ENCODE data around the gene ATP10A. TPM values are rescaled to one million over a fixed set of nuclear protein-coding genes. Genes with fewer than 3 reads are reported as not detected.

ATP10A gene
- total and polyA plus RNA-seq, 2 of the 8 experiments (the other 6 are each of a cell fraction or from before 2014, with no cell fraction given), result 2.0 to 2.8 TPM

DNA sequence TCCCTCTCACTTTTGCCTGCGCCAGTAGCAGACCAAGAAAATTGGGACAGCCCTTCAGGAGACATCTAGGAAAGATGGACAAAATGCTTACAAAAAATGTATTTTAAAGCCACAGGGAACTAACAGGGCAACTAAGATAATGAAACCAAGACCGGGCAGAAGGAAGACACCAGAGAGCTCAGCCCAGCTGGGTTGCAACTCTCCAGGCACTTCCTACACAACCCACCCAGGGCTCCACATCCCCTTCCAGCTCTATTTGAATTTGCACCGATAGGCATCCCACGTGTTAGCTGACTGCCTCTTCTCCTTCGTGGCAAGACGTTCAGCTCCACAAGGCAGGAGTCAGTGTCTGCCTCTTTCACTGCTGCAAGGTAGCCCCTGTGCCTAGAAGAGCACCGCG is 6.6 kb upstream of the ATP10A start:
- Histone ChIP-seq H3K4me2 (ENCODE audit: insufficient read depth in 1 of 2, low read depth in 2 of 2, low read length in 2 of 2) (no peak overlapping the region), H3K4me3 (ENCODE audit: extremely low read depth in 1 of 4, insufficient read depth in 2 of 4, low read depth in 3 of 4, low read length in 4 of 4) (no peak overlapping the region), H4K5ac (ENCODE audit: insufficient read length, low read depth, low read length) (no peak overlapping the region), H4K8ac (ENCODE audit: extremely low read depth, insufficient read depth, low read length) (no peak overlapping the region), H2BK12ac (ENCODE audit: low read depth, low read length) (no peak overlapping the region), H3K56ac (replicated peaks; ENCODE audit: insufficient read length, low read depth, low read length) (no peak overlapping the region), H2BK15ac (ENCODE audit: low read length) (no peak overlapping the region), H3K4ac (replicated peaks; ENCODE audit: insufficient read length, low read depth, low read length) (no peak overlapping the region), H2BK120ac (replicated peaks; ENCODE audit: low read depth, low read length) (no peak overlapping the region), H3K27me3 (replicated peaks in 1 of 4; ENCODE audit: control insufficient read depth in 3 of 4, extremely low read depth in 1 of 4, insufficient read depth in 3 of 4, low read length in 3 of 4) (peaks cover 0 to 10% (median 5%) of the 10 kb centered on the region in 4 experiments; a peak in 4 of 7 replicates), H2BK20ac (ENCODE audit: low read length) (no peak overlapping the region), H3K9me3 (ENCODE audit: insufficient read depth in 2 of 2, low read depth in 1 of 2, low read length in 1 of 2) (no peaks in the 10 kb centered on the region), H4K91ac (replicated peaks; ENCODE audit: insufficient read length, low read length) (no peak overlapping the region), H3K23ac (ENCODE audit: insufficient read length) (no peak overlapping the region), H3K79me1 (ENCODE audit: low read depth, low read length) (no peaks in the 10 kb centered on the region), H3K27ac (ENCODE audit: low read depth, low read length) (no peak overlapping the region), H2BK5ac (ENCODE audit: low read depth, low read length) (no peak overlapping the region), H3K9ac (replicated peaks in 1 of 4; ENCODE audit: extremely low read depth in 1 of 4, low read depth in 3 of 4, low read length in 3 of 4) (no peak overlapping the region), H2AFZ (ENCODE audit: low read length) (no peak overlapping the region), H3K4me1 (replicated peaks in 1 of 4; ENCODE audit: control insufficient read depth in 3 of 4, insufficient read depth in 4 of 4, low read length in 3 of 4) (no peaks in the 10 kb centered on the region), H3K14ac (ENCODE audit: insufficient read length) (no peak overlapping the region), H3K79me2 (ENCODE audit: control insufficient read depth in 1 of 2, insufficient read depth in 2 of 2, low read length in 2 of 2) (no peaks in the 10 kb centered on the region), H4K20me1 (replicated peaks in 1 of 2; ENCODE audit: control insufficient read depth in 1 of 2, insufficient read depth in 2 of 2, low read length in 2 of 2) (no peaks in the 10 kb centered on the region), H3K18ac (ENCODE audit: extremely low read depth, low read length) (no peak overlapping the region), H3K36me3 (ENCODE audit: control insufficient read depth in 2 of 4, insufficient read depth in 4 of 4, low read length in 3 of 4) (no peaks in the 10 kb centered on the region), H3K23me2 (ENCODE audit: low read depth, low read length) (peaks cover 2% of the 10 kb centered on the region; the same call in 1 of the 2 replicates), H2AK5ac (ENCODE audit: low read depth, low read length) (no peak overlapping the region)
- FAIRE-seq, result no peak
- DNase-seq (ENCODE audit: low read depth in 1 of 2, low spot score in 2 of 2), result no peak
- WGBS, 2 experiments (ENCODE audit: extremely low coverage in 1 of 2, insufficient coverage in 1 of 2, insufficient read length in 1 of 2, insufficient replicate concordance in 2 of 2, low coverage in 1 of 2, low lambda C conversion rate in 2 of 2, missing lambda C conversion rate in 1 of 2), result 77% methylated on average over 8 of the region's 8 CpGs; no CpG with 5 or more reads in 1 of the 2 experiments
- ChIA-PET POLR2A (ENCODE audit: partially characterized antibody) (interaction anchor here (0.8 kb wide), 1 partner anchor 129 kb away, joined by 3 read pairs; no protein-coding TSS in a partner anchor), CTCF (ENCODE audit: partially characterized antibody) (interaction anchor here (0.7 to 1.1 kb wide), 3 partner anchors 49 to 361 kb away, joined by 3 read pairs; no protein-coding TSS in a partner anchor)
- TF ChIP-seq CBX5 (IDR thresholded peaks at IDR 0.05; ENCODE audit: low read depth, low read length) (no peak), HDAC2 (IDR thresholded peaks at IDR 0.05; ENCODE audit: borderline replicate concordance in 1 of 2, low read depth in 2 of 2, low read length in 2 of 2) (no peak), CREB1 (IDR thresholded peaks at IDR 0.05) (no peak), EZH2 (IDR thresholded peaks at IDR 0.05; ENCODE audit: low read depth, low read length, severe bottlenecking) (no peak), HDAC6 (IDR thresholded peaks at IDR 0.05; ENCODE audit: low read depth, low read length) (no peak), NANOG (IDR thresholded peaks at IDR 0.05; ENCODE audit: insufficient read depth, low read depth, low read length, poor library complexity, severe bottlenecking) (no peak), CHD2 (IDR thresholded peaks at IDR 0.05; ENCODE audit: low read length) (no peak), RNF2 (IDR thresholded peaks at IDR 0.05; ENCODE audit: borderline replicate concordance, low read depth, low read length, missing control alignments, poor library complexity, severe bottlenecking) (no peak), TCF12 (IDR thresholded peaks at IDR 0.05; ENCODE audit: low read depth, low read length) (no peak), RFX5 (IDR thresholded peaks at IDR 0.05; ENCODE audit: borderline replicate concordance, low read depth, low read length) (no peak)
- TF ChIP-seq, protein P1, sequence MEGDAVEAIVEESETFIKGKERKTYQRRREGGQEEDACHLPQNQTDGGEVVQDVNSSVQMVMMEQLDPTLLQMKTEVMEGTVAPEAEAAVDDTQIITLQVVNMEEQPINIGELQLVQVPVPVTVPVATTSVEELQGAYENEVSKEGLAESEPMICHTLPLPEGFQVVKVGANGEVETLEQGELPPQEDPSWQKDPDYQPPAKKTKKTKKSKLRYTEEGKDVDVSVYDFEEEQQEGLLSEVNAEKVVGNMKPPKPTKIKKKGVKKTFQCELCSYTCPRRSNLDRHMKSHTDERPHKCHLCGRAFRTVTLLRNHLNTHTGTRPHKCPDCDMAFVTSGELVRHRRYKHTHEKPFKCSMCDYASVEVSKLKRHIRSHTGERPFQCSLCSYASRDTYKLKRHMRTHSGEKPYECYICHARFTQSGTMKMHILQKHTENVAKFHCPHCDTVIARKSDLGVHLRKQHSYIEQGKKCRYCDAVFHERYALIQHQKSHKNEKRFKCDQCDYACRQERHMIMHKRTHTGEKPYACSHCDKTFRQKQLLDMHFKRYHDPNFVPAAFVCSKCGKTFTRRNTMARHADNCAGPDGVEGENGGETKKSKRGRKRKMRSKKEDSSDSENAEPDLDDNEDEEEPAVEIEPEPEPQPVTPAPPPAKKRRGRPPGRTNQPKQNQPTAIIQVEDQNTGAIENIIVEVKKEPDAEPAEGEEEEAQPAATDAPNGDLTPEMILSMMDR (IDR thresholded peaks at IDR 0.05; ENCODE audit: control extremely low read depth in 1 of 3, insufficient read depth in 1 of 3, low read depth in 1 of 3, low read length in 3 of 3), result no peak

Measured in H1 (cell line).